Measurements from ENCODE around the gene CPS1.

Gene CPS1

DNA sequence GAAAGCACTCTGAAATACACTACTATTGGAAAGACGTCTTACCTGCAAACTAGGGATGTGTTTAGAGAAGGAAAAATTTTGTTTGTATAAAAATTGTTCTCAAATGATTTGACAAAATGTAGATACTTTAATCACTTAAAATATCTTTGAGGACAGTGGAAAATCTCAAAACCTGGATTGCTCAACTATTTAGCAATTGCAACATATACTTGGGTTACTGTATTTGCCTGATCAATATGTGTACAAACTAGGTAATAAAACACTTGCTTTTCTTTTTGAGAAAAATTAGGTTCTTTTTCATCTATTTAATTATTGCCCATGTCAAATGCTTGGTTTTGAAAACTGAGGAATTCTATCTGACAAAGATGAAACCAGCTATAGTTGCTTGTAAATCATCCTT is 60.9 kb downstream of the CPS1 start:
- no peak for DNase-seq

DNA sequence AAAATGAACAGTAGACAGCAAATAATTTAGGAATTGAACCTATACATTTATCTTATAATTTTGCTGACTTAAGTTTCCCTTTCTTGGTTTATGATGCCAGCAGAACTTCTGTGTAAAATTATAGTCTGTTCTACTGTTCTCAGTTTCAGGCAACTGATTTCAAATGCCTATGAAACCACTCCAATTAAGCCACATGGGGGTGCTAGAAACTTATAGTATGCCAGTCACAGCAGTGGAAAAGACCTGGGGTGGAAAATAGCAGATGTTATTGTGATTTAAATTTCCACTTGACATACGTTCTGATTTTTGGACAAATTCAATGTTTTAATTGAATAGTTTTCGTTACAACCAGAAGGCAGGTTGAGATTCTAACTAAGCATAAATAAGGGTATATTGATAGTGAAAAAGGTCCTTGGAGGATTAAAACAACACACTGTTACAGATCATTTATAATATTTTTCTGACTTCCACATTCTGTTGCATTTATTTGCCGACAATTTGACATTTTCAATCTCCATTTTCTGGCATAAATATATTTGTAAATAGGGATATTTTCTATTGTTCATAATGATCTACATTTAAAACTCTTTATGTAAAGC is 61.4 kb downstream of the CPS1 start:
- DNase-seq: peak; percentile 94

DNA sequence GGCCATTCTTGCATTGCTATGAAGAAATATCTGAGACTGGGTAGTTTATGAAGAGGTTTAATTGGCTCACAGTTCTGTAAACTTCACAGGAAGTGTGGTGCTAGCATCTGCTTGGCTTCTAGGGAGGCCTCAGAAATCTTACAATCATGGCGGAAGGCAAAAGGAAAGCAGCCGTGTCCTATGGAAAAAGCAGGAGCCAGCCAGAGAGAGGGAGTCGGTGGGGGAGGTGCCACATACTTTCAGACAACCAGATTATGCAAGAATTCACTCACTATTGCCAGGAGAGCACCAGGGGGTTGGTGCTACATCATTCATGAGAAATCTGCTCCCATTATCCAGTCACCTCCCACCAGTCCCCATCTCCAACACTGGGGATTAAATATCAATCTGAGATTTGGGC is 64.1 kb downstream of the CPS1 start:
- DNase-seq: no peak

DNA sequence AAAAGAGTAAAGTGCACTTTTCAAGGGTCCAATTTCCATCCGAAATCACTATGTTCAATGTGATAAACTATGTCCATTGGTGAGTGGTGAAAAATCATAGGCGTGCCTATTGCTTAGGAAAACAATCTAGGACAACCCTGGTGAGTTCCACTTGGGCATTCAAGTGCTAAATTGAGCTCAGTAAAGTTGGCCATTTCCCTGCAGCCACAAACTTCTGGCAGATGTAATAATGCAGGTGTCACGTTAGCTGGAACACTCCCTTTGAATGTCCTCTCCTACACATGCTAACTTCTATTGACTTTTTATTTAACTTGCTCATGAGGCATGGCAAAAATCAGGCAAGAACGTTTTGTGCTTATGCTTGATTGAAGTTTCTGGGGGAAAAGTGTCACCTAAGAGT is 67.1 kb downstream of the CPS1 start:
- no peak for DNase-seq

DNA sequence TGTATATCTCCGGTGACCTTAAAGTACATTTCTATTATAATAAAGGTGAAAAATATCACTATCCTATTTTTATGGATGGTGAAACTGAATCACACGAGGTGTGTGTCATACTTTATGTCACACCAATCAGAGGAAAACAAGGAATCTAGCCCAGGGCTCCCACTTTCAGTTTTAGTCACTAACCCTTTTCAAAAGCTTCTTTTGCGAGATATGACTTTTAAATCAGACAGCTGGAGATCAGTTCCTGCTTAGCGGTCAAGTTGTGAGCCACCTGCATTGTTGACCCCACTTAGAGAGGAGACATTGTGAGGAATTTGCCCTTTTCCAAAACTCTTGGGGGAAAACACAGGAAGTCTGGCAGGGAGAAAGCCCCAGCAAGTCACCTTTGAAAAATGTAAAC is 70.5 kb downstream of the CPS1 start:
- no peak for DNase-seq

DNA sequence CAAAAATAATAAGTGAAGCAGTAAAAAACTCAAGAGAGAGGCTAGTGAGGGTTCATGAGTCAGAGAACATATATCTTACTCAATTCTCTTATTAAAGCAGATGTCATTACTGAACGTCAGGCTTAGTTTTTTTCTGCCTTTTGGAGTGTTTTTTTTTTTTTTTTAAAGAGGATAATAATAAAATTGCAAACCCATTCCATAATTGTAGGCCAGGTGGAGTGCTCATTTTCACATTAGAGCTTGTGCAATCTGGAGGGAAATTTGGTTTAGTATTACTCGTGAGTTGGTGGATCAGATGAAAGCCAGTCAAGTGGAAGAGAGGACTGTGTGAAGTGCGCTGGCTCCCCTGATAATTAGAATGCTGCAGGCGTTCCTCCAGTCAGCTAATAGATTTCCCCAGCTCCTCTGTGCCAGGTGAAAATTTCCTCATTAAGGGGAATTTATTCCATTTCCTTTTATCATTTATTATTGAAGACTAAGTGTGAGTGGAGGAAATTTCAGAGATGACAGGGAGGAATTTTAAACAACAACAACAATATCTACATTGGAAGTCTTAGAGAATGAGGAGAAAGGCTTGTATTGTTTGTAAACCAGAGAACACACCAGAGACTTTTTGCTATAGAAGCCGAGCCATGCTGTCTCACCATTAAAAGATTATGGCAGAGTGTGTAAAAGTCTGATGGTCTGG is 74.6 kb downstream of the CPS1 start:
- DNase-seq: peak; percentile 100

DNA sequence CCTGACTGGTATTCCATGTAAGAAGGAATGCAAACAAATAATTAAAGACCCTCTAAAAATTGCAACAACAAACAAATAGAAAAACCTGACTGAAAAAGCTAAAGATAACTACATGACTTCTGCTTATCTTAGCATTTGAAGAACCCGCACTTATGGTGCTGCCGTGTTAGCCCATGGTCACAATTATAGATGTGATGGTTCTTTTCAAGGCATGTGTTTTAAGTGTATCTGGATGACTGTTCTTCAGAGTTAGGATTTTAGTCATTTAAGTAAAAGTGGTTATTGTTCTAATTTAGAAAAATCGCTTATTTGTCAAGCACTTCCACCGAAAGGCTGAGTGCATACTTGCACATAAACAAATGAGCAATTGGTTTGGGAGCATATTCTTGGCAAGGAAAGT is 77.3 kb downstream of the CPS1 start:
- DNase-seq: no peak

DNA sequence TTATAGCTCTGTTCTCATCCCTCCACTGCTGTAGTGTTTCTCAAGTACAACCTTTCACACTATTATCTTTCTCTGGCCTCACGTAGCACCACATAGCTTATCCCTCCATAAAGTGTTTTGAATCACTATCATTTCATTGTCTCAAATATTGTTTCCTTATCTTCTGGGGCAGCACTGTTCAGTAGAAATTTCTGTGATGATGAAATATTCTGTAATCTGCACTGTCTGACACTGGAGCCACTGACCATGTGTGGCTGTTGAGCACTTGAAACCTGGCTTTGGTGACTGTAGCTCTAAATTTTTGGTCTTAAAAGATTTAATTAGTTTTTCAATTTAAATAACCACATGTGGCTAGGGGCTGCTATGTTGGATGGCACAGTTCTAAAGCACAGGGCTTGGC is 78.9 kb downstream of the CPS1 start:
- no peak for DNase-seq

DNA sequence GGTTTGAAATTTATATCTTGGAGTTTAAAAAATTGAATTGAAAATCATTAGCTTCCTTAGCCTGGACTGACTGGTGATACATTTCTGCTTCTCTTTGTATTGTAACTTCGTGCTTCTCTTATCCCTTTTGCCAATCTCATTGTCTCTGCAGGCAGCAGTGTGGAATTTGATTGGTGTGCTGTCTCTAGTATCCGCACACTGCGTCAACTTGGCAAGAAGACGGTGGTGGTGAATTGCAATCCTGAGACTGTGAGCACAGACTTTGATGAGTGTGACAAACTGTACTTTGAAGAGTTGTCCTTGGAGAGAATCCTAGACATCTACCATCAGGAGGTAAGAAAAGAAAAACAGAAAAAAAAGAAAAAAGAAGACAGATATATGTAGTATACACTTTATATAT is 85.9 kb downstream of the CPS1 start:
- DNase-seq: no peak

DNA sequence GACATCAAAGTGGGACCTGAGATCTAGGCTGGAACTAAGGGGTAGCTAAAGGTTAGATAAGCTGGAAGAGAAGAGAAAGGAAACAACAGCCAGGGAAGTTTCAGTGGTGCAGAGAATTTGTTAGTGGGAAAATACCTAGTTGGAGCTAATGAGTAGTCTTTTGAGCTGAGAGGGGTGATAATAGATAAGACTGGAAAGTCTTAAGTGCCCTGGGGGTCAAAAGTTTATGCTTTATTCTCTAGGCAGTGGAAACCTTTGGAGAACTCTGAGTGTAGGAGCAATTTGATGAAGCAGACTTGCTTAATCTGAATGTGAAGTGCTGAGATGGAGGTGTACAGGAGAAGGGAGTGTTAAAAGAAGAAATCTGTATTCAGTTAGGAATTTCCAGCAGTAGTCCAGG is 90.8 kb downstream of the CPS1 start:
- DNase-seq: no peak

DNA sequence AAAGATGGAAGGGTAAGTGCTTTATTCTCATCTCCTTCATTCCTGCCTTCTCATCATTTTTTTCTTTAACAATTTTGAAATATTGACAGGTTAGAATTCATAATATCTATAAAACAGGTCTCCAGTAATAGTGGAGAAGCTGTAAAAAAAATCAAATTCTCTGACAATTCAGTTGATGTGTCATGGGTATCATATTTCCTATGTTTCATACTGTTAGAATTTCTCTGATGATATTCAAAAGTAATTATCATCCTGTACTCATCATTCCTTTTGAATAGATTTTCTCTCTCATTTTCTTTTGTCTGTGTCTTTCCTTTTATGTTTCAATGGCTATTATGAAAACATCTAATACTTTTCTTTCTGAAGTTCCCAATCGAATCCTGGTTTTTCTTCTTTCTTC is 97.7 kb downstream of the CPS1 start:
- peak; percentile 17 for DNase-seq

DNA sequence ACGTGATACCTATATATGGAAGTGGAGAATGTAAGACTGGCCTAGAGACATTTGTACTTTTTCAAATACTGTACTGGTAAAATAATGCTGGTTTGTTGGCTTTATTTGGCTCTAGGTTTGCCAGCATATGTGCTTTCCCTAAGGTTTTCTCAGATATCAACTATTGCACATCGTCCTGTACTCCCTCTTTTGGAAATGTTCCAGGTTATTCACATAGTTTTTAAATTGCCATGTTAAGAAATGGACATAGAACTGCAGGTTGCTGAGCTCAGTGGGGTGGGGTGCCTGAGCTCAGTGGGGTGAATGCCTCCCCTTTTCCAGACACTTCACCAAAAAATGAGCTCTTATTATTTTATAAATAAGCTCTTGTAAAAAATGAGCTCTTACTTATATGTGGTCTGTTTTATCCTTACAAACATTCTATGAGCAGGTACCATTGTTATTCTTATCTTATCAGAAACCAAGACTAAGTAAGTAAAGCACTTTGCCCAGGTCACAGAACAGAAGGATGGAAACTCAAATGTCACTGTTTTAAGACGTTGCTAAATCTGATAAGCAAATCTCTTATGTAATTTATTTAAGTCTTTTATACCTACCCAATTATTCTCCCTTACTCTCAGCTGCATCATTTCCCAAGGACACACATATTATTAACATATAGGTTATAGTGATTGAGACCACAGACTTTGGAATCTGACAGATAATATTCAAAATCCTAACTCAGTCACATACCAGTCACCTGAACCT is 99.0 kb downstream of the CPS1 start:
- peak; percentile 71 for DNase-seq

DNA sequence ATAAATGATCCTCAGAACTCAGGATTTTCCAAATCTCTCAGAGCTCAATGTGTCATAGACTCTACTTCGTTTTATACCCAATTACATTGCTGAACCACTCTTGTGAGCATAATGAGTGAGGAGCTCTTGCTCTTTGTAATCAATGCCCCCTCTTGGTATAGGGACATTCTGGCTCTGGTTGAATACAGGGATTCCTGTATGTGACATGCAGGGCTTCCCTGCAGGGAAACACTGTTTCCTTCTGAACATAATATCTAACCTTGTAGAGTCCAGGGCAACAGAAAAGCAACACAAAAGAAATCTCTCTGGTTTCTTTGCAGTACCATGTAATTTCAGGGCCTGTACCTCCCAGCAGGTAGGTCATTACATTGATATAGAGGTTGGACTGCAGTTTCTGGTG is 101.5 kb downstream of the CPS1 start:
- DNase-seq: no peak

DNA sequence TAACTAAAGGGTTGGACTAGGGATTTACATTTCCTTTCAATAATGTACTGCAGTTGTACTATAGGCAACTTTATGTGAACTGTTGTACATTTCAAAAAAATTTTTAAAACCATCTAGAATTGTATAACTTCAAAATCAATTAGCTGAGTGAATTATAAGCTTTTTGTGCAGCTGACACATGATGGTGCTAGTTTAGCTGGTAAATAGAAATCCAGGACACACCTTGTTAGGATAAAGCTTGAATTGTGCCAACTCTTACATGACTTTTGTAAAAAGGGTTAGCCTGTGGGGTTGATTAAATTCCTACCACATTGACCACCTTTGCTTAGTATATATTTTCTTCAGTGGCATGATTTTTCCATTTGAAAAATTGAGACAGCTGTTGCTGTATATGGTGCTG is 104.4 kb downstream of the CPS1 start:
- DNase-seq: no peak

DNA sequence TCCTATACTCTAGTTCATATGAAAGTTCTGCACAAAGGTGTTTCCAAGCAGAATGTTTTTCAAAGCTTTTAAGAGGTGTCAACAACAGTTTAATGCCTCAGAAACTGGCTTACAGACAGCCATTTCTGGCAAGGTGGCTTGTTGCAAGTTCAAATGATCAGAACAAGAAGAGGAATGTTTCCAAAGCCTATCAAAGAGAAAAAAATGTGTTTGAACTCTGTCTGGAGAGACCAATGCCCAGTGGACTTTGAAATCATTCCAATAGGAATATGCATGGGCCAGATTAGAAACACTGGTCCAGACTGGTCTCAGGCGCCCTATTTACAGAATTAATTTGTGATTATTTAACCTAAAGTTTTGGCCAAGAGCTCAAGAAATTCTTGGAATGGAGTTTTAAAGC is 106.2 kb downstream of the CPS1 start:
- DNase-seq: no peak

DNA sequence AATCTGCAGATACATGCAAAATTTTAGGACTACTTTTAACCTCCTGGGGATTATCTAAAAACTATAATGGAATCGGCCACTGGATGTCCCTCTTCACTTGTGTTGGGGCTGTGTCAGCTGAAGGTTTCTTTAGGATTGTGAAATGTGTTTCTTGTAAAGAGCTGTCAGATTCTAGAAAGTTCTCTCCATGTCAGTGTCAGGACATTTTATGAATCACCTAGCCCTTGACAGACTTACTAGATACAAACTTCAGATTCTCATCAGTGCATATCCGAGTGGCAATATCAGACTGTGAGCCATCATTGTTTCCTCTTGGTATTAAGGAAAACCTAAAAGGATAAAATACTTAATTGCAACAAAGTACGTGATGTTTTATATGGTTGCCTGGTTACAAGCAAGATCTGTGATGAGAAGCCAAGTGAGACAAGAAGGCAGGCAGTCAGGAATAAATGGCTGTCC is 107.3 kb downstream of the CPS1 start:
- peak; percentile 26 for DNase-seq

DNA sequence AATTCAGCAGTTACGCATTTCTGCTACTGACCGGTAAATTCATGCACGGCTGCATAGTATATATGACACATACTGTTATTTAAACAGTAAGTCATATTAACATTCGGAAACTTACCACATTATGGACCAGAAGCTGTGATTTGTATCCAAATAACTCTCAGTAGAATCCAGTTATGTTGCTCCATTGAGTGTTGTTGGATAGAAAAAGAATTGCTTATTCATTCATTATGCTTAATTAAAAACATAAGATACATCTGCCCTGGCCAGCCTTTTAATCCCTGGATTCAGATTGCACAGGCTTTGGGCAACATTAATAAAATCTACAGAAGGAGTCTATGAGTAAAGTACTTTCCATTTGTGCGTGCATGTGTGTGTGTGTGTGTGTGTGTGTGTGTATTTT is 111.3 kb downstream of the CPS1 start:
- DNase-seq: no peak

DNA sequence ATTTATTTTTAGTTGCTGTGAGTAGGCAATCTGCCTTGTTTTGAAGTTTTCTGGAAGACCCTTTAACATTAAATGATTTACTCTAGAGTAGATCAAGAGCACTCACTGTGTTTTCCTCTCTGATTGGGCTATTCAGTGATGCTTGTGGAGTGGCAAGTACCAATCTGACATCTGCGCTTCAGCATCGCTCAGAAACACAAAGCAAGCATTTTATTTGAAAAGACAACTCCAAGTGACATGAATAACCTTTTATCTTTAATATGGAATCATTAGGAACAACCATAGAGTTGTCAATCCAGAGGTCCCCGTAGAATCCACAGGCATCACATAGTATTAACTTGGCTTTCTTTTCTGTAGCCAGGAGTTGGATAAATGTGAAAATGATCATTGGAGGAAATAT is 114.7 kb downstream of the CPS1 start:
- no peak for DNase-seq

DNA sequence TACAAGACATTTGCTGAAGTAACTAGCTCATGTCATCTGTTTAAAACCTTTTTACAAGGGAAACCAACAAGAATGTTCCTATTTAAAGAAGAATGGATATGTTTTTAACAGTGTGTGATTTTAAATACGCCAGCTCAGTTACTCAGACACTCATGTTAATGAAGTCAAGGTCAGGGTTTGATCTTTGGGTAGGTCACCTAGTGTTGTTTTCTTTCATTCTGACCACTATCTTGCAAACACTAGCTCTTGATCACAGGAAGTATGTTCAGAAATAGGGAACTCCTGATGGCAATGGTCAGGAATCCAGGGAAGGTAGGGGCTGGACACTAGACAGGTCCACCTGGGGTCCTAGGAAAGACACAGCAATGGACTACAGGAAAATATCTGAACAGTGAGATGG is 116.7 kb downstream of the CPS1 start:
- no peak for DNase-seq

DNA sequence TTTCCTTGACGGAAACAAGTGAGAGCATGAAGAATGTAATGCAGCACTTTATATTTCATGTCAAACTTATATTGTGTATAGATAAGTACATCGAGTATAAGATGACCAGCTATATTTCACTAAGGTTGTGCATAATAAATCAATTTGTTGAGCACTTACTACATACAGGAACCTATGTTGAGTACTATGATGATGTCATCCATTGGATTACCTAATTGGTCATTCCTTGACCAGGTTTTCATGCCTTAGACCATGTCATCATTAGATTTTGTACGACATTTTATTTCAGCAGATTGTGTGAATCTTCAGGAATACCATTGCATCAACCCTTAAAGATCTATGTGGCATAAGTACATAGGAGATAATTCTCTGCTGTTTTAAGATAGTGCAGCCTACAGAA is 119.7 kb downstream of the CPS1 start:
- DNase-seq: no peak

DNA sequence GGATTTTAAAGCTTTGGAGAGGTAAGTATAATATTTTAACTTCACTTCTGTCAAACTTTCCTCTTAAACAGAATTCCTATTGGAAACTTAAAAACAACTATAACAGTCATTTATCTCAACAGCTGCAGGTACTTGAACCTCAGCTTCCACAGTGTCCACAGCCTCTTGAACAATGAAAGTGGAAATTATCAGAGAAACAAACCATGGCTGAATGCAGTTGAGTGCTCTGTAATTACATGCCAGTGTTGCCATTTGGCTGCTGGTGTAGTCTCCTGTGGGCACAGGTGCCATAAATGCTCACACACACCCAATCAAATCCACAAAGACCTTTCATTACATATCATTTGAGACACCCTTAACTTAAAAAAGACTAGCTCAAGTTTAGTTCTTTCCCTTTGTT is 125.1 kb downstream of the CPS1 start:
- DNase-seq: peak; percentile 16

DNA sequence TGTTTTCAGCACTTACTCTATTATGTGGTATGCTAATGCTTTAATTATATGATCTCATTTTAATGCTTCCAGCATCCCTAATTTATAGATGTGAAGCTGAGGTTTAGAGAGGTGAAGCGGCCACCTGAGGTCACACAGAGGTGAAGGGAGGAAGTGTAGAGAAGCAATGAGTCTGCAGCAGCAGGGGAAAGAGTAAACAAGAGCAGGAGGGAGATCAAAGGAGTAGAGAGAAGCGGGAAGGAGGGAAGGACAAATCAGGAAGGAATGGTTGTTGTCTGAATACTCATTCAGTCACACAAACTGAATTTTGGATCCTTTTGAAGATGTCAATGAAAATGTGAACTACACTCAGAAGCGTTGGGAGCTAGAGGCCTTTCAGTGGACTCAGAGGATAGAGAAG is 130.0 kb downstream of the CPS1 start:
- DNase-seq: no peak

DNA sequence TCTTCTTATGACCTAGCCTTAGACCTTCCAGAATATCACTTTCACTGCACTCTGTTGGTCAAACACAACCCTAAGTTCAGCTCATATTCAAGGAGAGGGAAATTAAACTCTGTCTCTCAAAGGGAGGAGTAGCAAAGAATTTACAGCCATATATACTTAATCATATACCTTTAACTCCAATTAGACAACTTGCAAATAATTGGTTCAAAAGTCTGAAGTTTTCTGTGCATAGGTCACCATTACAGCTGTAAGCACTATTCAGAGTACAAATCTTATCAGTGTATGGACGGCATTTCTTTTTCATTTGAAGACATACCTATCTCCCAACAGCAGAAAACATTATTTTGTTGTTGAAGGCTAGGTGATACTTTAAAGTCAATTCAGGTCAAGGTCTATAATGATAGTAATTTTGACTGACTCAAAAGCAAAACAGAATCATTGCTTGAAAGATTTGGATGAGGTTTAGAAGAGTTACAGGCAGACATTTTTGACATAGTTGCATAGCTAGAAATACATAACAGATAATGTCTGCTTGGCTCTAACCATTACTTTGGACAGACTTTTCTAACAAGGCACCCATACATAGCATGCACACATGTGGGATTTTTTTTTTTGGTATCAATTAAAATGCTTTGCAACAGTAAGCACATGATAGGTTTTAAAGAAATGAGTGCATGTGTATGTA is 131.5 kb downstream of the CPS1 start:
- no peak for DNase-seq

DNA sequence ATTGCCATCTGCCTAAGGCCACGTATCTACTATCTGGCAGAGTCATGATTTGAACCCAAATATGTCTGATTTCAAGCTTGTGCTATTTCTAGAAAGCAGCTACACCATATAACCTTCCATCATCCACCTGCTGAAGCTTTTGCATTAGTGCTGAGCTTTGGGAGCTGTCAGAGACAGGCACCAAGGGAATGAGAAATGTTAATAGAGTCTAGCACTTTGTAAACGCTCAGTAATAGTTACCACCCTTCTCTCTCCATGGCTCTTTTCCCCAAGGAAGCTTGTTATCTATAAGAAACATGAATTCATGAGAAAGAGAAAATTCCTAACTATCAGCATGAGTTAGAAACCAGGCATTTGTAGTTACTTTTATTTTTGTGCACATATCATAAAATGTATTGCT is 151.5 kb downstream of the CPS1 start:
- no peak for DNase-seq
